HepG2 (cell line): ENCODE data around the gene AFAP1. TPM values are rescaled to one million over a fixed set of nuclear protein-coding genes. Genes with fewer than 3 reads are reported as not detected.

ENCODE experiments used
- ARID5B ChIP-seq: IDR thresholded peaks from 2 replicates; pipeline ENCODE4 v1.4.0; 2020; ENCODE audit warnings: mild to moderate bottlenecking, missing genetic modification reagents
- CAMTA2 ChIP-seq: sonication (generic); formaldehyde crosslinking; IDR thresholded peaks from 2 replicates; pipeline ENCODE4 v1.4.0; 2020; ENCODE audit warnings: mild to moderate bottlenecking, missing genetic modification reagents, borderline replicate concordance
- CEBPB ChIP-seq: IDR thresholded peaks from 2 replicates; pipeline ENCODE4 v1.6.1; 2011; ENCODE audit warnings: low read depth, low read length, improper control_type of control experiment, borderline replicate concordance
- E2F2 ChIP-seq: sonication (generic); formaldehyde crosslinking; IDR thresholded peaks from 2 replicates; pipeline ENCODE4 v1.4.0; 2020; ENCODE audit warnings: missing genetic modification reagents, borderline replicate concordance
- E2F5 ChIP-seq: sonication (generic); formaldehyde crosslinking; conservative IDR thresholded peaks from 2 replicates; pipeline ENCODE4 v1.4.0; 2020; ENCODE audit warnings: missing genetic modification reagents
- HOXA7 ChIP-seq: sonication (generic); formaldehyde crosslinking; IDR thresholded peaks from 2 replicates; pipeline ENCODE4 v1.8.1; 2022; ENCODE audit warnings: mild to moderate bottlenecking, missing genetic modification reagents, moderate library complexity
- KIAA2018 ChIP-seq: sonication (generic); formaldehyde crosslinking; IDR thresholded peaks from 2 replicates; pipeline ENCODE4 v1.5.0; 2020; ENCODE audit warnings: mild to moderate bottlenecking, missing genetic modification reagents, borderline replicate concordance
- MAF1 ChIP-seq: sonication (generic); formaldehyde crosslinking; IDR thresholded peaks from 2 replicates; pipeline ENCODE4 v1.5.0; 2020; ENCODE audit warnings: missing genetic modification reagents, borderline replicate concordance
- NPAS2 ChIP-seq: sonication (generic); formaldehyde crosslinking; IDR thresholded peaks from 2 replicates; pipeline ENCODE4 v1.8.0; 2022; ENCODE audit warnings: mild to moderate bottlenecking, missing genetic modification reagents, borderline replicate concordance
- PHF8 ChIP-seq: sonication (generic); formaldehyde crosslinking; IDR thresholded peaks from 2 replicates; pipeline ENCODE4 v1.5.0; 2020; ENCODE audit warnings: missing genetic modification reagents
- REL ChIP-seq: sonication (generic); formaldehyde crosslinking; conservative IDR thresholded peaks from 2 replicates; pipeline ENCODE4 v1.8.0; 2022; ENCODE audit warnings: mild to moderate bottlenecking, missing genetic modification reagents, moderate library complexity
- SNAPC2 ChIP-seq: sonication (generic); formaldehyde crosslinking; IDR thresholded peaks from 2 replicates; pipeline ENCODE4 v1.8.1; 2022; ENCODE audit warnings: mild to moderate bottlenecking, missing genetic modification reagents
- ZFP37 ChIP-seq: sonication (generic); formaldehyde crosslinking; IDR thresholded peaks from 2 replicates; pipeline ENCODE4 v1.4.0; 2020; ENCODE audit warnings: missing genetic modification reagents, borderline replicate concordance
- ZNF468 ChIP-seq: sonication (generic); formaldehyde crosslinking; IDR thresholded peaks from 2 replicates; pipeline ENCODE4 v1.8.0; 2022; ENCODE audit warnings: mild to moderate bottlenecking, moderate library complexity, missing genetic modification reagents
- polyA plus RNA-seq, 8 experiments: library from polyadenylated mRNA; depleted of rRNA in 3 of 8; stranded (reverse) in 7 of 8; unstranded in 1 of 8; fragments of >200 nt; fragmentation: Illumina TruSeq in 4 of 8; extraction: Trizol in 4 of 8; gene quantifications; 2 replicates each; pipeline versions ENCODE4 v1.2.1 to v1.2.3, GENCODE V29; 2011 to 2016; ENCODE audit warnings: low read depth in 4 of 8, missing spikeins in 1 of 8, mixed read lengths in 1 of 8; ENCODE audit not compliant: insufficient read depth in 1 of 8
- total RNA-seq, 5 experiments: library from RNA; depleted of rRNA; stranded (reverse); fragments of >200 nt; fragmentation: Illumina TruSeq; extraction: Trizol; gene quantifications; 2 replicates each; pipeline ENCODE4 v1.2.3, GENCODE V29; 2016; ENCODE audit warnings: low read depth in 1 of 5

AFAP1 gene
- total and polyA plus RNA-seq, 2 of the 13 experiments (the other 11 are each of a cell fraction or from before 2014, with no cell fraction given), result 2.5 TPM

- TF ChIP-seq PHF8 (CRISPR knock-in tag), result no peak
- no peak for TF ChIP-seq ZNF468 (CRISPR knock-in tag)
- TF ChIP-seq CAMTA2, result no peak
- TF ChIP-seq ARID5B (CRISPR knock-in tag), result peak; percentile 17; the same call in 1 of the 2 replicates
- no peak for TF ChIP-seq E2F5 (CRISPR knock-in tag)
- TF ChIP-seq ZFP37 (CRISPR knock-in tag), result no peak
- TF ChIP-seq MAF1 (CRISPR knock-in tag), result no peak
- TF ChIP-seq NPAS2 (CRISPR knock-in tag), result no peak
- no peak for TF ChIP-seq KIAA2018 (CRISPR knock-in tag)
- TF ChIP-seq REL (CRISPR knock-in tag), result no peak
- no peak for TF ChIP-seq E2F2 (CRISPR knock-in tag)
- peak; percentile 77; the same call in 1 of the 2 replicates for TF ChIP-seq CEBPB
- TF ChIP-seq HOXA7, result no peak
- no peak for TF ChIP-seq SNAPC2
Measured at GRCh38 chr4:7909463-7910262, 30.0 kb downstream of the AFAP1 start (continued).
